NCI-H2196 treated with DMSO at 0.1 percent for 48 hours (cell line): Measurements from ENCODE around the gene ZMYND15.

ENCODE experiments used
- DNase-seq: peaks from one replicate; lab custom pipeline; 2025; ENCODE audit not compliant: unreplicated experiment; lab: John Stamatoyannopoulos, UW

The ZMYND15 gene

GRCh38 chr17:4716081-4716480, 23.6 kb upstream of the ZMYND15 start:
- DNase-seq: no peak

- no peak for DNase-seq
Observed at GRCh38 chr17:4717791-4718190, 21.8 kb upstream of the ZMYND15 start.

- no peak for DNase-seq
Observed at GRCh38 chr17:4718276-4718675, 21.4 kb upstream of the ZMYND15 start.

GRCh38 chr17:4719146-4719545, 20.5 kb upstream of the ZMYND15 start:
- DNase-seq: no peak

- DNase-seq: no peak
Observed at GRCh38 chr17:4719684-4720221, 19.9 kb upstream of the ZMYND15 start.

GRCh38 chr17:4720787-4721186, 18.8 kb upstream of the ZMYND15 start:
- DNase-seq: no peak

GRCh38 chr17:4721203-4722135, 18.2 kb upstream of the ZMYND15 start:
- DNase-seq: no peak

GRCh38 chr17:4722678-4723240, 16.9 kb upstream of the ZMYND15 start:
- no peak for DNase-seq

GRCh38 chr17:4724650-4725049, 15.0 kb upstream of the ZMYND15 start:
- no peak for DNase-seq

- DNase-seq: no peak
Observed at GRCh38 chr17:4725646-4726310, 13.9 kb upstream of the ZMYND15 start.

- no peak for DNase-seq
Observed at GRCh38 chr17:4728124-4728523, 11.5 kb upstream of the ZMYND15 start.

GRCh38 chr17:4733073-4733531, 6.5 kb upstream of the ZMYND15 start:
- no peak for DNase-seq

GRCh38 chr17:4734857-4735475, 4.7 kb upstream of the ZMYND15 start:
- DNase-seq: no peak

- DNase-seq: no peak
Observed at GRCh38 chr17:4735876-4736651, 3.6 kb upstream of the ZMYND15 start.

GRCh38 chr17:4738136-4739121, 1.2 kb upstream of the ZMYND15 start:
- DNase-seq: no peak

- DNase-seq: no peak
Observed at GRCh38 chr17:4740025-4740351, 355 bp downstream of the ZMYND15 start.

GRCh38 chr17:4740584-4740983, 951 bp downstream of the ZMYND15 start:
- DNase-seq: no peak

- DNase-seq: no peak
Observed at GRCh38 chr17:4741544-4741943, 1.9 kb downstream of the ZMYND15 start.

- DNase-seq: no peak
Observed at GRCh38 chr17:4742133-4742532, 2.5 kb downstream of the ZMYND15 start.
